ENCODE measurements around the gene FRAS1.

DNA sequence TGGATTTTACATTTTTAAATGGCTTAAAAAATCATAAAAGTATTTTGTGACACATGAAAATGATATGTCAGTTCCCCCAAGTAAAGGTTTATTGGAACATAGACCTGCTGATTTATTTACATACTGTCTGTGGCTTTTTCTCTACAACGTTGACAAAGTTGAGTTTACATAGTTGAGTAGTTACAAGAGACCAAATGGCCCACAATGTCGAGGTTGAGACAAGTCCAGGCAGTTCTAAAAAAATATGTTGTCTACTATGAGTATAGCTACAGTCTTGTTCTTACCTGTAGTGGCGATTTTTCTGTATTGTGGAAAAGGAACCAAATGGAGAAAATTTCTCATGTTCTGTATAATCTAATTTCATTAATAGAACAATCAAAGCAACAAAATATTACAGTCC is 163.2 kb downstream of the FRAS1 start:
- TF ChIP-seq CTCF (IDR thresholded peaks at IDR 0.05) (no peak), POLR2A (IDR thresholded peaks at IDR 0.05) (no peak)

Measured in Peyer's patch (tissue), 4 donors.